Measurements from ENCODE around the gene ANKH. TPM values are rescaled to one million over a fixed set of nuclear protein-coding genes. Genes with fewer than 3 reads are reported as not detected.
"Not testable (repeated sequence)": the region's sequence is repeated elsewhere in the genome, so short reads cannot be mapped to it uniquely, and the experiment has no call there.

The ANKH gene
- total and polyA plus RNA-seq, 5 donors = 60.9 to 155 (median 134) TPM

- WGBS = 94% methylated on average over 4 of the region's 4 CpGs
- Histone ChIP-seq H3K27ac (ENCODE audit: low read length) (no peak overlapping the region), H3K4me1 (ENCODE audit: control insufficient read depth, insufficient read depth, low read length) (peaks cover 15% of the 10 kb centered on the region), H3K9me3 (ENCODE audit: control insufficient read depth, low read length) (no peaks in the 10 kb centered on the region), H3K4me3 (ENCODE audit: low read length) (no peak overlapping the region), H3K27me3 (ENCODE audit: control insufficient read depth, insufficient read depth) (no peaks in the 10 kb centered on the region)
- intact Hi-C loops (cut with DNase I) = no loop called here
- no peak for DNase-seq
- no peak for ATAC-seq
Observed at GRCh38 chr5:14854799-14855198, 16.8 kb downstream of the ANKH start.

GRCh38 chr5:14853685-14854084, 17.9 kb downstream of the ANKH start:
- H3K9me3 ChIP-seq (ENCODE audit: control insufficient read depth, low read length) = no peaks in the 10 kb centered on the region
- peaks cover 14% of the 10 kb centered on the region for H3K4me1 ChIP-seq (ENCODE audit: control insufficient read depth, insufficient read depth, low read length)
- no peak for ATAC-seq
- intact Hi-C loops (cut with DNase I) = no loop called here
- 95% methylated on average over 4 of the region's 4 CpGs for WGBS
- no peak overlapping the region for H3K4me3 ChIP-seq (ENCODE audit: low read length)
- no peak overlapping the region for H3K27ac ChIP-seq (ENCODE audit: low read length)
- no peaks in the 10 kb centered on the region for H3K27me3 ChIP-seq (ENCODE audit: control insufficient read depth, insufficient read depth)
- DNase-seq = no peak

GRCh38 chr5:14852779-14853178, 18.8 kb downstream of the ANKH start:
- no peak for DNase-seq
- WGBS = 79% methylated on average over 6 of the region's 6 CpGs
- Histone ChIP-seq H3K4me1 (ENCODE audit: control insufficient read depth, insufficient read depth, low read length) (peaks cover 14% of the 10 kb centered on the region), H3K4me3 (ENCODE audit: low read length) (no peak overlapping the region), H3K27me3 (ENCODE audit: control insufficient read depth, insufficient read depth) (no peaks in the 10 kb centered on the region), H3K27ac (ENCODE audit: low read length) (no peak overlapping the region), H3K9me3 (ENCODE audit: control insufficient read depth, low read length) (no peaks in the 10 kb centered on the region)
- ATAC-seq = no peak
- intact Hi-C loops (cut with DNase I) = no loop called here

GRCh38 chr5:14851999-14852526, 19.5 kb downstream of the ANKH start:
- ATAC-seq (no peak), DNase-seq (no peak)
- no peaks in the 10 kb centered on the region for H3K27me3 ChIP-seq (ENCODE audit: control insufficient read depth, insufficient read depth)
- intact Hi-C loops (cut with DNase I) = no loop called here
- no peak overlapping the region for H3K4me3 ChIP-seq (ENCODE audit: low read length)
- peaks cover 14% of the 10 kb centered on the region for H3K4me1 ChIP-seq (ENCODE audit: control insufficient read depth, insufficient read depth, low read length)
- no peaks in the 10 kb centered on the region for H3K9me3 ChIP-seq (ENCODE audit: control insufficient read depth, low read length)
- H3K27ac ChIP-seq (ENCODE audit: low read length) = no peak overlapping the region

GRCh38 chr5:14851597-14851996, 20.0 kb downstream of the ANKH start:
- peaks cover 14% of the 10 kb centered on the region for H3K4me1 ChIP-seq (ENCODE audit: control insufficient read depth, insufficient read depth, low read length)
- intact Hi-C loops (cut with DNase I) = no loop called here

GRCh38 chr5:14851050-14851419, 20.5 kb downstream of the ANKH start:
- intact Hi-C loops (cut with DNase I) = no loop called here
- peak in 1 of 3 donors; percentile 56 for DNase-seq
- Histone ChIP-seq H3K27me3 (ENCODE audit: control insufficient read depth, insufficient read depth) (no peaks in the 10 kb centered on the region), H3K27ac (ENCODE audit: low read length) (peak overlapping the region; percentile 2), H3K9me3 (ENCODE audit: control insufficient read depth, low read length) (no peaks in the 10 kb centered on the region), H3K4me3 (ENCODE audit: low read length) (no peak overlapping the region), H3K4me1 (ENCODE audit: control insufficient read depth, insufficient read depth, low read length) (peaks cover 14% of the 10 kb centered on the region)
- 58% methylated on average over 5 of the region's 5 CpGs for WGBS
- peak; percentile 53 to 55 for ATAC-seq

More at GRCh38 chr5:14851597-14851996, 20.0 kb downstream of the ANKH start:
- Histone ChIP-seq H3K4me3 (ENCODE audit: low read length) (no peak overlapping the region), H3K27me3 (ENCODE audit: control insufficient read depth, insufficient read depth) (no peaks in the 10 kb centered on the region), H3K9me3 (ENCODE audit: control insufficient read depth, low read length) (no peaks in the 10 kb centered on the region), H3K27ac (ENCODE audit: low read length) (no peak overlapping the region)
- DNase-seq (no peak), ATAC-seq (no peak)

GRCh38 chr5:14850419-14851049, 21.0 kb downstream of the ANKH start:
- no peak overlapping the region for H3K4me3 ChIP-seq (ENCODE audit: low read length)
- H3K27me3 ChIP-seq (ENCODE audit: control insufficient read depth, insufficient read depth) = no peaks in the 10 kb centered on the region
- H3K27ac ChIP-seq (ENCODE audit: low read length) = no peak overlapping the region
- no peak for DNase-seq
- 45% methylated on average over 9 of the region's 9 CpGs for WGBS
- H3K9me3 ChIP-seq (ENCODE audit: control insufficient read depth, low read length) = no peaks in the 10 kb centered on the region
- intact Hi-C loops (cut with DNase I) = no loop called here
- H3K4me1 ChIP-seq (ENCODE audit: control insufficient read depth, insufficient read depth, low read length) = peaks cover 14% of the 10 kb centered on the region
- peak in 1 of 2 donors; percentile 33 for ATAC-seq

- WGBS = 91% methylated on average over 14 of the region's 14 CpGs
- H3K9me3 ChIP-seq (ENCODE audit: control insufficient read depth, low read length) = no peaks in the 10 kb centered on the region
- ATAC-seq (no peak), DNase-seq (no peak)
- H3K27me3 ChIP-seq (ENCODE audit: control insufficient read depth, insufficient read depth) = no peaks in the 10 kb centered on the region
- no peak overlapping the region for H3K27ac ChIP-seq (ENCODE audit: low read length)
- intact Hi-C loops (cut with DNase I) = no loop called here
- no peak overlapping the region for H3K4me3 ChIP-seq (ENCODE audit: low read length)
- H3K4me1 ChIP-seq (ENCODE audit: control insufficient read depth, insufficient read depth, low read length) = peaks cover 12% of the 10 kb centered on the region
Observed at GRCh38 chr5:14849516-14850294, 21.9 kb downstream of the ANKH start.

- H3K4me3 ChIP-seq (ENCODE audit: low read length); H3K9me3 ChIP-seq (ENCODE audit: control insufficient read depth, low read length); H3K27ac ChIP-seq (ENCODE audit: low read length); ATAC-seq; intact Hi-C loops (cut with DNase I); H3K4me1 ChIP-seq (ENCODE audit: control insufficient read depth, insufficient read depth, low read length); DNase-seq; H3K27me3 ChIP-seq (ENCODE audit: control insufficient read depth, insufficient read depth): not testable (repeated sequence)
- 85% methylated on average over 3 of the region's 3 CpGs for WGBS
Observed at GRCh38 chr5:14848942-14849341, 22.6 kb downstream of the ANKH start.

- DNase-seq (no peak), ATAC-seq (no peak)
- Histone ChIP-seq H3K9me3 (ENCODE audit: control insufficient read depth, low read length) (no peaks in the 10 kb centered on the region), H3K4me1 (ENCODE audit: control insufficient read depth, insufficient read depth, low read length) (peaks cover 10% of the 10 kb centered on the region), H3K27ac (ENCODE audit: low read length) (no peak overlapping the region), H3K27me3 (ENCODE audit: control insufficient read depth, insufficient read depth) (no peaks in the 10 kb centered on the region), H3K4me3 (ENCODE audit: low read length) (no peak overlapping the region)
- WGBS = 97% methylated on average over 21 of the region's 21 CpGs
- intact Hi-C loops (cut with DNase I) = no loop called here
Observed at GRCh38 chr5:14848385-14848784, 23.2 kb downstream of the ANKH start.

- ATAC-seq = no peak
- no peaks in the 10 kb centered on the region for H3K9me3 ChIP-seq (ENCODE audit: control insufficient read depth, low read length)
- intact Hi-C loops (cut with DNase I) = no loop called here
- H3K27ac ChIP-seq (ENCODE audit: low read length) = no peak overlapping the region
- no peaks in the 10 kb centered on the region for H3K27me3 ChIP-seq (ENCODE audit: control insufficient read depth, insufficient read depth)
- H3K4me1 ChIP-seq (ENCODE audit: control insufficient read depth, insufficient read depth, low read length) = peaks cover 9% of the 10 kb centered on the region
- no peak overlapping the region for H3K4me3 ChIP-seq (ENCODE audit: low read length)
- 95% methylated on average over 5 of the region's 5 CpGs for WGBS
- DNase-seq = no peak
Observed at GRCh38 chr5:14847471-14847870, 24.1 kb downstream of the ANKH start.
